Keratinocyte (primary cell): ENCODE data around the gene FHIT.

Experiments used
- EZH2 ChIP-seq: IDR thresholded peaks from one replicate; pipeline ENCODE4 v1.6.1; 2012; ENCODE audit warnings: inconsistent platforms, mild to moderate bottlenecking, low read length, moderate library complexity
- TF ChIP-seq, protein P1 (sequence below), 3 experiments: IDR thresholded peaks in 1 of 3; conservative IDR thresholded peaks in 1 of 3; optimal IDR thresholded peaks in 1 of 3; 2 replicates in 2 of 3; 3 replicates in 1 of 3; pipeline versions ENCODE3 to v1.5.1; 2011; ENCODE audit warnings: low read length in 3 of 3, mild to moderate bottlenecking in 3 of 3, moderate library complexity in 2 of 3, control low read depth in 1 of 3, inconsistent platforms in 1 of 3; ENCODE audit not compliant: insufficient read depth in 2 of 3; ENCODE audit errors: extremely low read depth in 1 of 3

DNA sequence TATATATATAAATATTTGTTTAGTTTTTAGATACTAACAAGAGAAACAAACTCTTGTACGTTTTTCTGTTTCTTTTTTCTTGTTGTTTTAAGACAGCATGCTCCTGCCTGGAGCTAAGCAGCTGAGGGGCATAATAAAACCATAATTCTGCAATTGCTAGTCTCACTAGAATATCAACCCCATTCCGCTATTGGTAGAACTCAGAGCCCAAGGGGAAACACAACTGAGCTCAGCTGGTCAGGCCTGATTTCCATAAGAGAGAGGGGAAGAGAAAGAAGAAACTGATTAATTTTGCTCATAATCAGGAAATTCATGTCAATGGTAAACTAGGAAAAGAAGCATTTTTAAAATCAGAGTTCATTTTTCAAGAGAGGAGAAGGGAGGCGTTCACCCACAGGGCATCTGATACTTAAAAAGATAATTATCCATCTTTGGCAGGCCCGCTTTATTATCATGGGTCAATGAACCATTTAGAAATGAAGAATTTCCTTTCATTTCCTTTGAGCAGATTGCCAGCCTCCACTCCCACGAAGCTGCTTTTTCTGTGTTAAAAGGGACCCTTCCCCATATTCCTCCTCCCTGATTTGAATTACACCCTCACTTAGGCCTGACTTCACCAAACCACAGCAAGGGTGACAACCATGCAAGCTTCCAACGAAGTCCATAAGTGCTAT lies 1236.1 kb downstream of the FHIT start:
- TF ChIP-seq, protein P1, sequence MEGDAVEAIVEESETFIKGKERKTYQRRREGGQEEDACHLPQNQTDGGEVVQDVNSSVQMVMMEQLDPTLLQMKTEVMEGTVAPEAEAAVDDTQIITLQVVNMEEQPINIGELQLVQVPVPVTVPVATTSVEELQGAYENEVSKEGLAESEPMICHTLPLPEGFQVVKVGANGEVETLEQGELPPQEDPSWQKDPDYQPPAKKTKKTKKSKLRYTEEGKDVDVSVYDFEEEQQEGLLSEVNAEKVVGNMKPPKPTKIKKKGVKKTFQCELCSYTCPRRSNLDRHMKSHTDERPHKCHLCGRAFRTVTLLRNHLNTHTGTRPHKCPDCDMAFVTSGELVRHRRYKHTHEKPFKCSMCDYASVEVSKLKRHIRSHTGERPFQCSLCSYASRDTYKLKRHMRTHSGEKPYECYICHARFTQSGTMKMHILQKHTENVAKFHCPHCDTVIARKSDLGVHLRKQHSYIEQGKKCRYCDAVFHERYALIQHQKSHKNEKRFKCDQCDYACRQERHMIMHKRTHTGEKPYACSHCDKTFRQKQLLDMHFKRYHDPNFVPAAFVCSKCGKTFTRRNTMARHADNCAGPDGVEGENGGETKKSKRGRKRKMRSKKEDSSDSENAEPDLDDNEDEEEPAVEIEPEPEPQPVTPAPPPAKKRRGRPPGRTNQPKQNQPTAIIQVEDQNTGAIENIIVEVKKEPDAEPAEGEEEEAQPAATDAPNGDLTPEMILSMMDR (optimal IDR thresholded peaks at IDR 0.05 in 1 of 3, IDR thresholded peaks at IDR 0.05 in 1 of 3, conservative IDR thresholded peaks at IDR 0.05 in 1 of 3; ENCODE audit: extremely low read depth in 1 of 3, insufficient read depth in 2 of 3, low read length in 3 of 3), result no peak
- TF ChIP-seq EZH2, result no peak
